Activated naive CD4-positive, alpha-beta T cell treated with anti-CD3 and anti-CD28 coated beads, Interleukin-2, amount 50 U/mL, for 16 hours (primary cell): ENCODE measurements around the gene TANGO2.
"Not testable (repeated sequence)": the region's sequence is repeated elsewhere in the genome, so short reads cannot be mapped to it uniquely, and the experiment has no call there.

Source experiments
- DNase-seq: peaks from one replicate; pipeline ENCODE4 v3.0.0-alpha.2; 2020

TANGO2 gene

DNA sequence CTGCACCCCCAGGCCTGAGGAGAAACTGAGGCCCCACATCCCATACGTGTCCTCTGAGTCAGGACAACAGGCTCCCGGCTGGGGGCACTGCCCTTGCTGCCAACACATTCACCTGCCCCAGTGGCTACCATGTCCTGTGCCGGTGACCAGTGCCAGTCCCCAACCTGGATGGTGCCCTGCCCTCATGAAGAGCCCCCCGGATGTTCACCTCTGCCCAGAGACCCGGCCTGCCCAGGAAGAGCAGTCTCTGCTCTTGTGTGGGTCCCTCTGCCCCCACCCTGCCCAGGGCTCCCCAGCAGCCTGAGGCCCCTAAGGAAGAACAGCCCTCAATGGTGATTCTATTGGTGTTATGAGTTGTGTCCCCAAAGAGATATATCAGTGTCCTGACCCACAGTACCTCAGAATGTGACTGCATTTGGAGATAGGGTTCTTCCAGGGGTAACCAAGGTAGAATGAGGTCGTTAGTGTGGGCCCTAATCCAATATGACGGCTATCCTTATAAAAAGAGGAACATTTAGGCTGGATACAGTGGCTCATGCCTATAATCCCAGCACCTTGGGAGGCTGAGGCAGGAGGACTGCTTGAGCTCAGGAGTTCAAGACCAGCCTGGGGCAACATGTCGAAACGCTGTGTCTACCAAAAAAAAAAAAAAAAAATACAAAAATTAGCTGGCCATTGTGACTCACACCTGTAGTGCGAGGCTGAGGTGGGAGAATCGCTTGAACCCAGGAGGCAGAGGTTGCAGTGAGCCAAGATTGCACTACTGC, 45.9 kb downstream of the TANGO2 start:
- no peak for DNase-seq

DNA sequence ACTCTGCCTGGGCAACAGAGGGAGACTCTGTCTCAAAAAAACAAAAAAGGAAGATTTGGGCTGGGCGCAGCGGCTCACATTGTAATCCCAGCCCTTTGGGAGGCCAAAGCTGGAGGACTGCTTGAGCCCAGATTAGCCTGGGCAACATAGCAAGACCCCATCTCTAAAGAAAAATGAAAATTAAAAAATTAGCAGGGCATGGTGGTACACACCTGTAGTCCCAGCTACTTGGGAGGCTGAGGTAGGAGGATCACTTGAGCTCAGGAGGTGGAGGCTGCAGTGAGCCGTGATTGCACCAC, 46.4 kb downstream of the TANGO2 start:
- not testable (repeated sequence) for DNase-seq

DNA sequence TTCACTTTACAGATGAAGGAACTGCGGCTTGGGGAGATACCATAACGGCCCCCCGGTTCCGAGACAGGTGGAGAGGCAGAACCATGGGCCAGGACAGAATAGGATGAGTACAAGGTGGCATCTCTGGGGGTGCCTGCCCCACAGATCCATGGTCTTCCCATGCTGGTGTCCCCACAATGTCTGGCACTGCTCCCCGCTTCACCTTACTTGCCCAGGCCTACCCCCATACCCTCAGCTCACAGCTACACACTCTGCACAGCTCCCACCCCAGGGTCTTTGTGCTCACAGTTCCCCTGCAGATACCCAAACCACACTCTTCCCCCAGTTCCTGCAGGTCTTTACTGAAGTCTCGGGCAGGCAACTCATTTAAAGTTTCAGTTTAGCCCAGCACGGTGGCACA, 47.7 kb downstream of the TANGO2 start:
- DNase-seq = no peak

DNA sequence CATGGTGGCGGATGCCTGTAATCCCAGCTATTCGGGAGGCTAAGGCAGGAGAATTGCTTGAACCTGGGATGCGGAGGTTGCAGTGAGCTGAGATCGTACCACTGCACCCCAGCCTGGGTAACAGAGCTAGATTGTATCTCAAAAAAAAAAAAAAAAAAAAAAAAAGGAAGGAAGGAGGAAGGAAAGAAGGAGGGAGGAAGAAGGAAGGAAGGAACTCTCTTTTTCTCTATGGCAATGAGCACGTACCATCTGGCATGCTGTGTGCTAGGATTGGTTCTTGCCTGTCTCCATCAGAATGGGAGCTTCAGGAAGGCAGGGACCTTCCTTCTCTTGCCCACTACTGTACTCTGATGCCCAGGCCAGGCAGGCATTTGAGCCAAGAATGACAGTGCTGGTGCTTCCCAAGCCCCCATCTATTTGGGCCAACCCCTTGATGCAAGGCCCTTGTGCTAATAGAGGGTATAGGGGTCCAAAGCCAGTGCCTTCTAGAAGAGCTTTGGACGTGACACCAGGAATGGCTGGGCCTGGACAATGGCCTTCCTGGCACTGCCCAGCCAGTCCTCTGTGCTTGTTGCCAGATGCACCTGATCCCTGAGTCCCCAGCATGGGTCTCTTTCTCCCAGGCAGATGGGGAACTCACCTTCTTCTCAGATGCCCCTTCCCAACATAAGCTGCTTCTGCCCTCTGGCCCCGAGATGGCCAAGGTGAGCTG, 48.6 kb downstream of the TANGO2 start:
- no peak for DNase-seq

DNA sequence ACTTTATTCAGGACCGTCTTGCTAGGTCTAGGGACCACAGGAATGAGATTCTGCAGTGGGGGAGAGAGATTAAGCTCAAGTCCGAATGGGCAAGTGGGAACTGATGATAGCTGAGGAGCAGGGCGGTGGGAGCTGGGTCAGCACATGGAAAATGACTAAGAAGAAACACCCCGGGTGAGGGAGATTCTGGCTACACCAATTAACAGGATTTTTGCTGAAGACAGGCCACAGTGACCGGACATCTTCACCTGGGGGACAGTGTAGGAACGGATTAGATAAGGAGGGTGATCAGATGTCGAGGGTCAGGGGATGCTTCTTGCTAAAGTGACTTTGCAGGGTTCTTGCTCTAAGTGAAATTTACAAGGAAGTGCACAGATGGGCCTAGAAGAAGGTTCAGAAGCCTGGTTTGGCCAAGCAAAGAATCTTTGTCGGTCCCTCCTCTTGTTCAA, 50.6 kb downstream of the TANGO2 start:
- DNase-seq = no peak

DNA sequence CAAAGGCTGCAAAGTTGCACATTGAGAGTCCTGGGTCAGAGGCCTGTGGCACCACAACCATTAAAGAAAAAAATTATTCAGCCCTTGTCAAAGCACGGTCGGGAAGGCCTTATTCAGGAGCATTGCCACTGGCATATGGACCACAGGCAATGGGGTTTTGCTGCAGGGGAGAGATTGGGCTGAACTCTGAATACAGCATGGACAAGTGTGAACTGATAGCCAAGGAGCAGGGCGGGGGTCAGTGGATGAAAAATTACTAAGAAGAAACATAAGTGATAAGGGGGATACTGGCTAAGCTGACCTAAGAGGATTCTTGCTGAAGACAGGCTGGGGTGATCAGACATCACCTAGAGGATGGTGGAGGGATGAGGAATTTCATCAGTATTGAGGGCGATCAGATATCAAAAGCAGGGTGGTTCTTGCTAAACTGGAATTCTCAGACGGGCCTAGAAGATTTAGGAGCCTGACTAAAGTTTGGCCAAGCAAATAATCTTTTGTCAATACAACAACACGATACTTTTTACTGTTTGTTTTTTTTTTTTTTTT, 55.8 kb downstream of the TANGO2 start:
- DNase-seq = no peak

DNA sequence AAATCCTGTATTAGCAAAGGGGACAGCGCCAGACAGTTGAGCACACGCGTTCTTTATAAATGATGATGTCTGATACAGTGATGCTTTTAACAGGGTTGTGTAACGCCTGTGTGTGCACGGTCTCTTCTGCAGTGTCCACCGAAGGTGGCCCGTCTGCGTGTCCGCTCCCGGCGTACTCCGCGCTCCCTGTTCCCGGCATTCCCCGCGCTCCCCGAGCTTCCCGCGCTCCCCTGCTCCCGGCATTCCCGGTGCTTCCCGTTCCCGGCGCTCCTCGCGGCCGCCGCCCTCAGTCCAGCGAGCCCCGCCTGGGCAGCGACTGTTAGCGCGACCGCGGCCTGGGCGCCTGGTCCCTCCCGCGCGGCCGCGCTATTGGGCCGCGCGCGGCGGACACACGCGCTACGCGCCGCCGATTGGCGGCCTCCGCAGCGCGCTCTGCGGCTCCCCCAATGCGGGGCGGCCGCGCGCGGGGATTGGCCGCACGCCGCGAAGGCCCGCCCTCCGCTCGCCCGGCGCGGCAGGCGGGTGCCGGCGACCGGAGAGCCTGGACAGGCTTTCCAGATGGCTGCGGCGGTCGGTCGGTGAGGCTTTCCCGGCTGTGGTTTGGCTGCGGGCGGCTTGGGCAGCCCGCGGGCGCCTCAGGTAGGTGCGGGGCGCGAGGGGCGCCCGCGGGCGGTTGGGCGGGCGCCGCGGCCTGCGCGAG, 59.0 kb downstream of the TANGO2 start, which contains the start of gene DGCR8:
DGCR8 (plus strand) TSS at position 497 of the 700 bp plus-strand sequence. CDS start 5,723 bp downstream, outside the sequence.
- peak; percentile 74 for DNase-seq

DNA sequence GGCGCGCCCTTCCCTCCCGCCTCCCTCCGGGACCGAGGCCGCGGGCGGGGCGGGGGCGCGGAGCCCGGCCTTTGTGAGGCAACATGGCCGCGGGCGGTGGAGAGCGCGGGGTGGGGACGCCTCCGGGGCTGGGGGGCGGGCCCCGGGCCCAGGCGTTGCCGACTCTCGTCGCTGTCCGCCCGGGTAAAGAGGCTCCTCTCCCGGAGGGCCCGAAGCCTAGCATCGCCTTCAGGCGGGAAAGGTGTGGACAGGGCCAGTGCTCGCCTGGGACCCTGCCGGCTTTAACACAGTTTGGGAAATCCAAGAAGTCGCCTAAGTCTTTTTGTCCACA, 59.5 kb downstream of the TANGO2 start:
- peak; percentile 78 for DNase-seq

DNA sequence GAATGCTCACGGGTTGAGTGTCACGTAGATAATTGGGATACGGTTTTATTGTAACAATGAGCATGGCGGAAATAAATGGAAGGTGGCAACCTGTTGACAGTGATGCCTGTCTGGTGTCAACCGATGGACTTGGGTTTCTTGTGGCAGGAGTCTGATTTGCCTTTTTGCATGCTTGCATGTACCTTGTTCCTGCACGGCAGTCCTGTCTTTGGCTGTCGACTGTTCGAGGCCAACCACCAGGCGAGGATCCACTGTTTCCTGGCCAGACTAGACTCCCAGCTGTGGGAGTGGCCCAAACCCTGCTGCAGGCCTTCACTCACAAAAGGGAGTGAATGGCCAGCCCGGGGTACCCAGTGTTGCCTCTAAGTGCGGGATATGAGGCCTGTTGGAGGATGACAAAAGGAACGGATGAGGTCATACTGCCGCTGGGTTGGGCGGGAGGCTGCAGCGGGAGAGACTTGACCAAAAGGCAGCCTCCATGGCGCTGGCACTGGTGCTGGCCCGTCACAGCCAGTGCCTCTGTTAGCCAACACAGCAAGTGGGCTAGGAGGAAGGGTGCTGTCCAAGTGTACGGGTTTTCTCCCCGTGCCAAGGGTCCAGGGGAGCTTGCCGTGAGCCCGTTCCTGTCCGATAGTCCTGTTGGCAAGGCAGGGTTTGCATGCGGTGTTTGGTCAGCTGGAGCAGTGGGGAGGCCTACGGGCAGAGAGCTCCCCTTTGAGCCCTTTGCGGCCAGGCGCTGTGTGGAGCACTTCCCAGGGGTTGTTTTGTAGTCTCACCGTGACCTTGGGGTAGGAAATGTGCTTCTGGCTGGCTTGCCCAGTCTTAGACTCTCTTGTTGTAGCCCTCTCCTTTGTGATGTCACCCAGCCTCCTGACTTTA, 60.1 kb downstream of the TANGO2 start:
- no peak for DNase-seq

DNA sequence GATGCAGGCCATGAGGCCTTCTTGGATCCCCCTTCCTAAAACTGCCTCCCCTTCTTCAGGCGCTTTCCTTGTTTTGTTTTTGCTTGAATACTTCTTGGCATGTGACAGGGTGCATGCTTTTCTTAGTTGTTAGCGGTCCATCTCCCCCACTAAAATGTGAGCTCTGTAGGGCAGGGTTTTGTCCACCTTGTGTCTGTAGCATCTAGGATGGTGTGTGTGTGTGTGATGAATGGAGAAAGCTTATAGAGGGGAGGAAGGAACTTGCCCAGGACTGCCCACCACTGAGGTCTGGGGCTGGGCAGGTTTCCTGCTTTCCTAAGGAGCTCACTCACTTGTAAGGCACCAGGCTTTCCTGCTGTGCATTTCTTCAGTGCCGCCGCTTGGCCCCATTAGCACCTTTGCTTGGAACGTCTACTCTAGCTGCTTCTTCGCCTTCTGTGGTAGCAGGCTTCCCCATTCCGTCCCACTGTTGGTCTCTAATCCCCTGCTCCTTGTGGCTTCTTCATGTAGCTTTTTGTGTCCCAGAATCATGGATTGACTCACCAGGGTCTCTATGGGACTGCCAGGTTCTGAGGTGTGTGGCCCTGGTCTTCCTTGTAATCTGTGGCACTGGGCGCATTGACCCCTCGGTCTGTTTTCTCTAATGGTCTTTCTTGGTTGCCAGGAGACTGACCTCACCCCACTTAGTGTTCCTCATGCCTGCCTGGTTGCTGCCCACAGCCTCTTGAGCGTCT, 62.4 kb downstream of the TANGO2 start:
- DNase-seq = no peak

DNA sequence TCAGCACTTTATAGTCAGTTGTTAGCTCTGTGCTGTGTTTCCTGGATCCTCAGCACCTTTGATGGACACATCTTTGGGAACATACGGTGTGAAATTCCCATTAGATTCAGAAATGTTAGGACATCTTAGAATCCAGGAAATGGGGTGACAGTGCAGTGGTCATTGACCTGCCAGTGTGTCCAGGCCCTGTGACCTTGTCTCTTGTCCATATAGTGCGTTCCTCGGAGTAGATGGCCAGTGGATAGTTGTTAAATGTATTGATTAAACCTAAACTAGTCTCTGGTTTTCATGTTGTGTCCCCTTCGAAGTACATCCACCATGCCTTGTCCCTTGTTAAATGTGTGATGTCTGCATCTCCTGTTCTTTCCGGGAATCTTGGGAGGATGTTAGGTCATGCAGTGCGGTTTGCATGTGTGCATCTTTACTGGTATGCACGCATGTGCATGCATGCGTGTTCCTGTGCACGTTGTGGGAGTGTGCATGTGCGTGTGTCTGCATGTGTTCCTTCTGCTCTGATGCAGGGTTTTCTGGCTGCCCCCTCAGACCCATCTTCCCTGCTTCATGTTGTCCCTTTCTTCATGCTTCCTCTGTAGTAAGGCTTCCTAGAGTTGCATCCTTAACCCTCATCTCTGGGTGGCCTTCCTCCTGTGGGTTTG, 63.1 kb downstream of the TANGO2 start:
- DNase-seq = no peak

DNA sequence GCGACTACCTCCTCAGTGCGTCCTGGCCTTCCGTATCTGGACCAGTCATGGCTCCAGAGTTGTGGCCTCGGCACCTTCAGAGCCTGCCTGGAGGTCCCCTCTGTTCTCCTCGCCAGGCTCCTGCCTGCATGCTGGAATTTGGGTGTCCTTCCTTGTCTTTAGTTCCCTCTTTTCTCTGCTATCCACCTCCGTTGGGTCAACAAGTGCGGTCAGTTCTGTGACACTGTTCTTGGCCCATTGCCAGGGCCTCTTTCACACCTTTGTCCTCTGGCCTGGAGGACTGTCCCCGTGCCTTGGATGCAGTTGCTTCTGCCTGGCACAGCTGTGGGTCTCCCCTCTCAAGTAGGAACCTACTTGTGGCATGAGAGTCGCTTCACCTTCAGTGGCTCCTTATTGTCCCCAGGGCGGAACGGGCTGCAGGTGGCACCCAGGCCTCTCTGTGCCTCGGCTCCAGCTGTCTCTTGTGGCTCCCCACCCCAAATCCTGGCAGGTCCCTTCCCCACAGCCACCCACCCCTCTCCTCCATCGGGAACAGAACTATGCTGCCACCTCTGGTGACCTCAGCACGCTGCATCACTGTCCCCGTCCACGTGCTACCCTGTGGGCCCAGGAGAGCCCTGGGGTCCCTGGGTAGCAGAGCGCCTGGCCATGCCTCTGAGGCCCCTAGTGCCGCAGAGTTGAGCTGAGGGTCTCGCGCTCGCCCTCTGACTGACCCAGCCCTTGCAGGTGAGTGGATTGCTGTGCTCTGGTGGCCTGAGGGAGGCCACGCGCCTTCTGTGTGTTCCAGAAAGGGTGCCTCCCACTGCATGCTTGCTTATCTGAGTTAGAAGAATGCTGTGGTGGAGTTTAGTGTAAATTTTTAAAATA, 63.9 kb downstream of the TANGO2 start:
- DNase-seq = no peak

DNA sequence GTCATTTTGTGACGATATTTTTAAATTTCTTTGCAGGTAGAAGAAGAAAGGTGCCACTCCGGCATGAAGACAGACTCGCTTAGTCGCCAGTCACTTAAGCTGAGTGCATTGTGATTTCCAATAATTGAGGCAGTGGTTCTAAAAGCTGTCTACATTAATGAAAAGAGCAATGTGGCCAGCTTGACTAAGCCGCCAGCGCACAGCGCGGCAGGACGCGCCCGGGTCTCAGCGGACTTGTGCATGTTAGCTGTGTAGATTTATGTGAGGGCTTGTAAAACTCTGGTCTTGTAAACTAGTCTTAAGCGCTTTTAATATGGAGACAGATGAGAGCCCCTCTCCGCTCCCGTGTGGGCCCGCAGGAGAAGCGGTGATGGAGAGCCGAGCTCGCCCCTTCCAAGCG, 64.7 kb downstream of the TANGO2 start:
- DNase-seq = no peak

DNA sequence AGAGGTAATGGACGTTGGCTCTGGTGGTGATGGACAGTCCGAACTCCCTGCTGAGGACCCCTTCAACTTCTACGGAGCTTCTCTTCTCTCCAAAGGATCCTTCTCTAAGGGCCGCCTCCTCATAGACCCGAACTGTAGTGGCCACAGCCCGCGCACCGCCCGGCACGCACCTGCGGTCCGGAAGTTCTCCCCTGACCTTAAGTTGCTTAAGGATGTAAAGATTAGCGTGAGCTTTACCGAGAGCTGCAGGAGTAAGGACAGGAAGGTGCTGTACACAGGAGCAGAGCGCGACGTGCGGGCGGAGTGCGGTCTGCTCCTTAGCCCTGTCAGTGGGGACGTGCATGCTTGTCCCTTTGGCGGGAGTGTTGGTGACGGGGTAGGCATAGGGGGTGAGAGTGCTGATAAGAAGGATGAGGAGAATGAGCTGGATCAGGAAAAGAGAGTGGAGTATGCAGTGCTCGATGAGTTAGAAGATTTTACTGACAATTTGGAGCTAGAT, 65.2 kb downstream of the TANGO2 start:
- no peak for DNase-seq

DNA sequence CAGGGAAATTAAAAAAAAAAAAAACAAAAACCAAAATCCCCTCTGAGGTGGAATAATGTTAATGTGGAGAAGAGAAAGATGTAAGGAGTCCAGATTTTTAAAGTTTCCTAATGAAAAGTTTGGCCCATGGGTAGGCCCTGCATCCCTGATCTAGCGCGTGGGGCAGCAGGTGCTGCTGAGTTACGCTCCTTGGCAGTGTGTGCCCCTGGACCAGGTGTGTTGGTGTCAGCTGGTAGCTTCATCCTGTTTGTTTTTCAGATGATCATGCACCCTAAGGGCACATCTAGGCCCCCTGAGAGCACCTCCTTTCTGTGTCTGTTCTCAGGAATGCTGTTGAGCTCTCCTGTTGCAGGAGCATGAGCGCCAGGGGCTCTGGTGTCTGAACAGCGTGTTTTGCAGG, 65.9 kb downstream of the TANGO2 start:
- DNase-seq = no peak

DNA sequence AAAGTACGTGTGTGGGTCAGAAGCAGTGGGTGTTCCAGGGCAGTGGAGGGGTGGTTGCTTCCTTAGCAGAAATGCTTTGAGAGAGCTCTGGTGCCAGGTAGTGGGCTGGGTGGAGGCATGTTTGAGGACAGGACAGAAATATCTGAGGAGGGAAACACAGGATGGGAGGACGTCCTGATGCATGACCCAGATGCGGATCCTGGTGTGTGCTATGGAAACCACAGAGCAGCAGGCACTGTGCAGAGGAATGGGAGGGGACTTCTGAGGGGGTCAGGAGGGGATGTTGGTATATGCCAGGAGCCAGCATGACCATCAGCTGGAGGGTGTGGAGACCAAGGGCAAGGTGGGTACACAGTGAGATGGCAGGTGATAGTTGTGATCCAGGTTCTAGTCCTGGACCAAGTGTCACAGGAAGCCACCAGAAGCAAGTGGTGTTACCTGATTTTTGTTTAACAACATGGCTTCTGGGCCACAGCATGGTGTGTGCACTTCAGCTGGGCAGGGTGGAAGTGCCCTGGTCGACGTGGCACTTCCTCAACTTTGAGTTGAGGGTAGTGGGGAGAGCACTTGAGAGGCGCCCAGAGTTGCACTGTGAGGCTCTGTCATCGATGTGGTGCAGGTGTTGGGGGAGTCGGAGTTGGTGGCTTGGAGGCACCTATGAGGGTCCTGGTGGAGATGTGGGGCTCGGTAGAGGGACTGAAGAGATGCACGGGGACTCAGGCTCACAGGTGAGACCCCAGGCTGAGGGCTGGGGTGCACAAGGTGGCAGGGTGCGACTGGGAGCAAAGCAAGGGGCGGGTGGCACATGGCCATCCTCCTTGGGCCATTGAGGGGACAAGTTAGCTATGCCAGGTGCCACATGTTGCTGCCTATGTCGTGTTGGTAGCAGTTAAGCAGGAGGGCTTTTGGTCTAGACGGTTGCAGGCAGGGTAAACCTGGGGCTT, 66.7 kb downstream of the TANGO2 start:
- DNase-seq = no peak

DNA sequence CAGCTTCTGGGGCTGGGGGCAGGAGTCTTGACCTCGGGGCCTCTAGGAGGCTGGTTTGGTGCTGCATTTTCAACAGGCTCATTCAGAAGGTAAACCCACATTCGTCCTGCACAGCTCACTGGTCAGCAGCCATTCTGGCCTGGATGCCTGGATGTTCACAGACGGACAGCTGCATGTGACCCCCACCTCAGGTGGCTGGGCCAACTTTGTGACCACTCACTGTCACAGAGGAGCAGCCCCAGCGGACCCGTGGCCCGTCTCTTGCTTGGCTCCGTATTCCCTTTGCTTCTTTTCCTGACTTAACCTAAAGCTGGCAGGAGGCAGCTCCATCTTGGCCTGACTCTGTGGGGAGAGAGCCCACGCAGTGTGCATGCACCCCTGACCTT, 67.3 kb downstream of the TANGO2 start:
- DNase-seq = no peak

DNA sequence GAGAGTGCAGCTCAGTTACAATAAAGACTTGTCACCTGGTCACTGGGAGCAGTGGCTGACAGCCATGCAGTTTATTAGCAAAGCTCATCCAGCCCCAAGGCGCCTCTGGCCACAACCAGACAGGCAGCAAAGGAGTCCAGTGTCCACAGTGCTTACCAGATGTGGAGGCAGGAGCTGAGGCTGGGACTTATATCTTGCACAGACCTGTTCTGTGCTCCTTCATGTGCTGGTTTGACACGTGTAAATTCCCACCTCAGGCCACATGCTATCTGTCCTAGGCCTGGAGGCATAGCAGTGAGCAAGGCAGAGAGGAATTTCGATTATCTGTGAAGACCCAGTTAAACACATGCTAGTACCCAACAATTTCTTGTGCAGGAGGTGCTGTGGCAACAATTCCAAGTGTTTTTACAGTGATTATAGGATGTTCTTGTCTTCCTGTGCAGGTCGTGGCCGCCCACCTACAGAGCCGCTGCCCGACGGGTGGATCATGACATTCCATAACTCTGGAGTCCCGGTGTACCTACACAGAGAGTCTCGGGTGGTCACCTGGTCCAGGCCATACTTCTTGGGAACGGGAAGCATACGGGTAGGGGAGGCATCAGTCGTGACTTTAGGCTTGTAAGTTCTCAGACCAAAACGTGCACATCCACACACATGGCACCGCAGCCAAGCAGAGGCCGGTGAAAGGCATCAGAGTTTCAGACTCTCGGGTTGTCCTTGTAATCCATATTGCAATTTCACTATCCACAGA, 68.5 kb downstream of the TANGO2 start:
- no peak for DNase-seq
